Stimulated activated CD8-positive, alpha-beta memory T cell treated with anti-CD3 and anti-CD28 coated beads, Interleukin-15, amount 100 ng/mL, for 48 hours (primary cell): ENCODE data around the gene TBX2.

ENCODE experiments used
- DNase-seq, 2 donors: peaks; one replicate each; pipeline ENCODE4 v3.0.0-alpha.2; 2020; ENCODE audit warnings: low read depth in 2 of 2

TBX2 gene

GRCh38 chr17:61368832-61369450 is 30.7 kb upstream of the TBX2 start:
- no peak for DNase-seq

- no peak for DNase-seq
These were observed 29.9 kb upstream of the TBX2 start for GRCh38 chr17:61369751-61370150.

- DNase-seq: no peak
These were observed 28.5 kb upstream of the TBX2 start for GRCh38 chr17:61371179-61371578.

DNA sequence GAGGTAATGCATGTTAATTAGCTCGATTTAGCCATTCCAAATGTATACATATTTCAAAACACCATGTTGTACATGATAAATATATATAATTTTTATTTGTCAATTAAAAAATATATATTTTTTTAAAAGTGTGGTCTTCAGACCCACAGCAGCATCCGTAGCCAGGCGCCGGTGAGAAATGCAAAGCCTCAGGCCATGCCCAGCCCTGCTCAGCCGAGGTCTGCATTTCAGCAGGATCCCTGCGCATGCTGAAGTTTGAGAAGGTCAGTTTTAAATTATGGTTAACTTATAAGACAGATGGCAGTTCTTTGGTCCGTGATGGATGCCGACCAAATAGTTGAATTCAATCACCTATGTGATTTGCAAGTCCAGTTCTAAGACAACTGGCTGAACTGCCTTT is 28.0 kb upstream of the TBX2 start:
- DNase-seq: no peak

DNA sequence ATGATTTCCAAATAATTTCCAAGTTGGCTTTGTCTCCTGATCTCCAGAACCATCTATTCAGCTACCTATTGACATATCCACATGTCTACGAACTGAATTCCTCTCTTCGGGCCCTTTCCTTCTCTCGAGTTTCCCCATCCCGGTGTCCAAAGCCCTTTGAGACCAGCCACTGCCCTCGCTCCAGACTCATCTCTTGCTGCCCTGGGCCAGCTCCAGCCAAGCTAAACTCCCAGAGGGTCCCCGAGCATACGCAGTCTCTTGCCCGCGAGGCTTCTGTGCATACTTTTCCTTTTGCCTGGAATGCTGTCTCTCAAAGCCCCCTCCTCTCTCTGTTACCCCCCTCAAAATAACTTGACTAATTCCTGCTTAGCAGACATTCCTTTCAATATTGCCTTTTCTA is 27.2 kb upstream of the TBX2 start:
- no peak for DNase-seq

DNA sequence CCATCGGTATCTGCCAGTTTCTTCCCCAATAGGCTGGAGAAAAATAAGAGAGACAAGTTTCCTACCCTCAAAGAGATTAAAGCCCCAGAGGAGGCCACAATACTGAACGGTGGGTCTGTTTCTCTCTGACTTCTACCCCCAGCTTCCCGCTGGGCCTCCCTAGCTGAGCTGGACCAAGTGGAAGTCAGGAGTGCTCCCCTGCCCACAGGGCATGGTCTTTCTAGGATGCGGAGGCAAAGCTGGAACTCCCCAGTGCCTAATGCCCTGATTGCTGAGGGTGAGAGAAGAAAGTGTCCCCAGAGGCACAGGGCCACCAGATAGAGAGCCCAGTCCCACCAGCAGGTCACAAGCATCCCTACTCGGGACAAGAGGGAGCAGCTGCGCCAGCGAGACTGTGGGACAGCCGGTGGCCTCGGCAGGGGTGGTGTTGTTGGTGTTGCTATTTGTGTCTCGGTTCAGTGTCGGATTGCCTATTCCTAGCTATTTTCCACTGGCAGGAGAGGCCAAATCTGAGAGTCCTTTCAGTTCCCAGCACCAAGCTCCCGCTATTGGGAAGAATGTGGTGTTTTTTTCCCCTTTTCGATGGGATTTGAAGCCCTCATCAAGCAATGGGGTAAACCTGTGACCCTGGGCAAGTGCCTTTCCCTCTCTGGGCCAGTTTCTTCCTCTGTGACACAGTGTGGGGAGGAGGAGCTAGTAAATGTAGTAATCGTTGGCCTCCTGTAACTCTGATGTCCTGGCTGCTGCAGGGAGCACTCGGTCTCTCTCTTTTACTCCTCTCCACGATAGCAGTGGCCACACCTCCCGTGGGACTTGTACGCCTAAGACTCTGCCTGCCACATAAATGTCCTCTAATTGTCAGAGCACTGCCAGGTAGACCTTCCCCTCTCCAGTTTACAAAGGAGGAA is 22.5 kb upstream of the TBX2 start:
- no peak for DNase-seq

DNA sequence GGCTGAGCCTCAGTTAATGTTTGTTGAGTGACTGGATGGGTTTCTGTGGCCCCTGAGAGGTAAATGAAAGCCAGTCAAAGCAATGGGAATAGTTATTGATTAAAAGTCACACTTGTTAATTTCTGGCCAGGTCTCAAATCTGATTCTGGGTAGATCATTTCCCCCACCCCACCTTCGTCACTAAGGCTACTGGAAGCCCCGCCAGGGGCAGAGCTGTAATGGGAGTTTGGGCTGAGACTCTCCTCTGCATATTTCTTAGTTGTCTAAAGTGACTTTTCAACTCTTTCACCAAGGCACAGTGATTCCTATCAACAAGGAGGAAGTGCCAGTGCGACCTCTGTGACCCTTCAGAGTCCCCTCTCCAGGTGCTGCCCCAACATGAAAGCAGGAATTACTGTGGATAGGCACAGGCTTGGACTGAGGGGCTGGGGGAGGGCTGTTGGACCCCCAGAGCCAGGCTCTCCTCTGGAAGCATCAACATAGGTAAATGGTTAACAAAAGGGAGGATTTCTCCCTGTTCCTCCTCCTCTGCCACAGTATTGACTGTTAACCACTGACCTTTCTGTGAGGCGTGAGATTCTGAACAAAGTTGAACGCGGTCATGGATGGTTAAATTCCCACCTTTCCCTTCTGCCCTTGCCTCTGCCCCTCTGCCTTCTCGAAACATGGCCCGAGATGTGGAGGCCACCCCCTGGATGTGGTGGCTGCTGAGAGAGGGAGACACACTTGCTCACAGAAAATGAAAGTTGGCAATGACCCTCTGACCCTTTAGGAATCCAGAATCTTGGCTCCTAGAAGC is 20.8 kb upstream of the TBX2 start:
- DNase-seq: no peak

DNA sequence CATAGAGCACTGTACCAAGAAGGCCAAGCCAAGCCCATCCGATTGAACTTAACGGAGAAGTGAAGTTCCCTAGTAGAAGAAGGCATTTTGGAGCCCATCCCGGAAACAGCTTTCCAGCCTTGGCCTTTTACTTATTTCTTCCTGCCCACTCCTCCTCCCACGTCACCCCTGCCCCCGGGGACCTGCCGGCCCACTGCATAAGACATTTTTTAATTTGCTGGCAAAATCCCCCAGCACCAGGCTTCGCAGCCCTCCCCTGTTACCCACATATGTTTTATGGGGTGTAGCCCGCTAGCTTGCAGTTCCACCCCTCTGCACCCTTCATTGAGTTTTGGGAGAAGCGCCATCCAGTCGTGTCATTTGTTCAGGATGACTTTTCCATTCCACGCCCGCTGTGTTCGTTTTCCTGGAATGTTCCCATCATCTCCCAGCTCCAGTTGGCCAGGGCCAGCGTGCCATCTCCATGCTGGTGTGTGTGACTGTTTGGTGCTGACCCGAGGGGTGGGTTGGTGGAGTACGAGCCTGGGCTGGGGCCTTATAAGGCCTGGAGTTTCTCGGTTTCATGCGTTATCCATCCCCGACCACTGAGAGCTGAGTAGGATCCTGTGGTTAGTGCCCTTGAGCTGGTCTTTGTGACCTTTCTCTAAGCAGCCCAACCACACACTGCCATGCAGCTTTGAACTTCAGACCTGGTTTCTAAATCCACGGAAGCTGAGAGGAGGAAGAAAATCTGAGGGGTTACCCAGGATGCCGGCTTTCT is 20.0 kb upstream of the TBX2 start:
- no peak for DNase-seq

- no peak for DNase-seq
These were observed 19.3 kb upstream of the TBX2 start for GRCh38 chr17:61380217-61380835.

- no peak for DNase-seq
These were observed 18.7 kb upstream of the TBX2 start for GRCh38 chr17:61380836-61381525.

DNA sequence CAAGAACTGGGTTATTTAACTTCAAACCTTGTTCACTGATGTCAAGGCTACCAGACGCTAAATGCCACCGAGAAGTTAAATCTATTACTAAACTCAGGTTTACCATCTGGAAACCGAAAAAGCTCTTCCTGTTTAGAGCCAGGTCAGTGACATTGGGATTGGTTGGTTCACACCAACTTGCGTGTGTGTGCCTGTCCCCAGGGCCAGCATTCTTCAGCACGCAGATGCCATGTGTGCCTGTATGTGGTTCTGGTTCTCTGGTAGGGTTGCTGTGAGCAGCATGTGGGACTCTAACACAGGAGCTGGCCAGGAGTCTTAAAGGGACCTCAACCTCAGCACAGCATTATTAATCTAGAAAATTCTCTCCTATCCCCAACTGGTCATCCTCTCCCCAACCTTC is 18.1 kb upstream of the TBX2 start:
- DNase-seq: no peak

- DNase-seq: no peak
These were observed 16.6 kb upstream of the TBX2 start for GRCh38 chr17:61382796-61383688.

DNA sequence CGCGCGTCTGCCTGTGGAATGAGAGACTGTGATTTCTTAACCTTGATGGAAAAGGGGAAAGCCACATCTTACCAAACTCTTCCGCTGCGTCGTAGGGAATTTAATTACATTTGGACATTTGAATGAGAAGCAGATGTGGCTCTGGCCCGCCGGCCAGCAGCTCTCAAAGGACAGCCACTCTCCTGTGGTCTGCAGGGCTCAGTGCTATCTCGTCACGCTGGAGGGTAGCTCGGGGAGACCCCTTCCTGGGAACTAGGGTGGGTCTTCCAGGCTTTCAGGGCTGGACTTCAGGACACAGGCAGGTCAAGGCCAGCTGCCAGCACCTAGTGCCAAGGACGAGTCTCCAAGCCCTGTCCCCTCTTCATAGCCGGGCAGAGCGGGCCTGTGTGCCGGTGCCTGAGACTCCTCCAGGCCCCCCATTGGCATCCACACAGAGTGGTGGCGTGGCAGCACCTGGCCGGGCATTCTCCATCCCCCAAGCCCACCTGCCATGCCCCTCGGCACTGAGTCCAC is 15.9 kb upstream of the TBX2 start:
- no peak for DNase-seq

DNA sequence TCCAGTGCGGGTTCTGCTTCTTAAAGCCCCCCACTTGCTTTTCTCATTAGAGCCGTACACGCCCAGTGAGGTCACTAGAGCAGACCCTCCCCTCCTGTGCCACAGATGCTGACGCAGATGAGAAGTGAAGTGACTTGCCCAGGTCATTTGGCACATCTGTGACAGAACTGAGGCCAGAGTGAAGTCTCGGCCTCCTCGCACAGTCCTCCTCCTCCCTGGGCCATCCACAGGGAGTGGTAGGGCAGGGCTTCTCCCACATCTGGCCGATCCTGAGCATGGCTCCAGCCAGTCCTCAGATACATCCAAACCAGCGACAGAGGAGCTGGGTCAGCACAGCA is 15.3 kb upstream of the TBX2 start:
- no peak for DNase-seq

DNA sequence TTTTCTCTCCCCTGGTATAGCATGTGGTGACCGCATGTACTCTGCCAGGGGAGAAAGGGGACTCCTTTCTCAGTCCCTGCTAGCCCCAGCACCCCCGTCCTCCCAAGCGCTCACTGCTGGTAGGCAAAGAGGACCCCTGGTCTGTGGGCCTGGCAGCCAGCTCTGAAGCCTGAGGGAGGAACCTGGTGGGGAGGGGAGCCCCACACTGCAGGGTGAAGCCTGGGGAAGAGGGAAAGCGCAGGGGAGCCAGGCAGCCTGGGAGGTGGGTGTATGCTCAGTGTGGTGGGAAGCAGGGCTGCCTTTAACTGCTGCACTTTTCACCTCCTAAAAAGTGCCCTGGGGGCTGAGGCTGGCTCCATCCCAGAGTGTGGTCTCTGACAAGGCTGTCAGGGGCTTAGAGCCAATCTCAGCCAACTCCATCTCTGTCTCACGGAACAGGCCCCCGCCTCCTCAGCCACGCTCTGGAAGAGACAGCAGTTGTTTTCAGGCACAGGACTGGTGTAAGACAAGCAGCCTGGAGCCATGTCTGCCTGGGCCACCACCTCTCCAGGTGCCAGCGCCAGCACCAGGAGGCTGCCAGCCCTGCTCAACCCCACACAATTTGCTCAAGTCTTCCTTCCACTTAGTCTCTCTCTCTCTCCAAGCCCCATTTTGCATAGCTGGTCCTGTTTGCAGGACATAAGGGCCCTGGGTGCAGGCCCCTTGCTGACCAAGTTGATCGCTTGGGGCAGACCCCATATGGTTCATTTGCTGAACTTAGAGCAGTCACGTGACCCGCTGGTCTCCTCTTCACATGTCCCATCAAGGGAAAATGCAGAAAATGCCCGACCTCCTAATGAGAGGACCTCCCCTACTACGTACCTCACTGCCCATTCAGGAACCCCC is 14.7 kb upstream of the TBX2 start:
- DNase-seq: no peak

DNA sequence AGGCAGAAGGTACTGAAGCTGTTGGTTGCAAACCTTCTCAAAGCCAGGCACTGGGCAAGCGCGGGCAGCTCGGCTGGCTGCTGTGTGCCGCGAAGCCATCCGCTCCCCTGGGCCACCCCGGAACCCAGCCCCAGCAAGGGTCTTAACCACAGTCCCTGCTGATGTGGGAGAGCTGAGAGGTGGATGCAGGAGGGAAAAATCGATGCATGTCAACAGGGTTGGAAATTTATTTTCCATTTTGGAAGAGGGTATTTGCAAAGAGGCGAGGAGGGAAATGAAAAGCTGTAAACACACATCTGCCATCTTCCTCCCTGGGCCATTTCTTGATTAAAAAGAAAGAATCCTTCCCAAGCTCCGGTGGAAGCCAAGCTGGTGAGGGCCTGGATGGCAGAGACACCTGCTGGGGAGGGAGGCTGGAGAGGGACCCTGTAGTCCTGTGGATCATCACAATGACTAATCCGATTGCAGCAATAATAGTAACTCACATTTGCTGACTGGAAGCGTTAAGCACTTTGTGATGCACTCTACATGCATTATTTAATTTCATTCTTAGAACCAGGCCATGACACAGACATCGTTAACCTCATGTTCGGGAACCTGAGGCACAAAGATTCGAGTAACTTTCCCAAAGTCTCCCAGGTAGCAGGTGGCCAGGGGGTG is 13.9 kb upstream of the TBX2 start:
- DNase-seq: no peak

DNA sequence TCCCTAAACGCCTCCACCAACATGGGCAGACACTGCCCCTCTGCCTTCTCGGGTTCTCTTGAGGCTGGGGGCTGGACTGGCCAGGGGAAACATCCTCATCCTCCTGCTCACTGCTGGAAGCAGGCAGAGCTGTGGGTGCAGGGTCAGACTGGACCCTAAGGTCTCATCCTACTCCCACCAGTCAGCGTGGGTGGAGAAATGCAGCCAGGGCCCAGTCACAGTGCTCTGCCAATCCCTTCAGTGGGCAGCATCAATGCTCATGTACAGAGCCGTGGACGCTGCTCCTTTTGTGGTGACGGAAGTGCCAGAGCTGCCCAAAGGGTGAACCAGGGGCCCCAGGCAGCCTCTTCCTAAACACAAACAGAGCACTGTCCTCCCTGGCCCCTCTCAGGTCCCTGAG is 13.4 kb upstream of the TBX2 start:
- no peak for DNase-seq

DNA sequence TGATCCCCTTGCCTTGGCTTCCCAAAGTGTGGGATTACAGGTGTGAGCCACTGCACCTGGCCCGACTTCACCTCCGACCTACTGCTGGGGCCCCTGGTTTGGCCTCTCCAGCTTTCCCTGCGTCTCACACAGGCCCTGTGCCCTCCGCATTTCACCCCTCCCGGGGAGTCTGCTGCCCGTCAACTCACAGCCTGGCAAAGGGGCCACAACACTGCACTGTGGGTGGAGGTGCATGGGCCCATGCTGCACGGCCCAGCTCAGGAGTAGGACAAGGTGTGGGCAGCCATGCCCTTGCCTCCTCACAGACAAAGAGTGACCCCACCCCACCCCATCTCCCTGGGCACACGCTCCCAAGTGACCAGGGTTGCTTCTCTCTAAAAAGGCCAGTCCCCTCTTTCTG is 12.6 kb upstream of the TBX2 start:
- DNase-seq: no peak
